ENCODE data around the gene MYL1. TPM values are rescaled to one million over a fixed set of nuclear protein-coding genes. Genes with fewer than 3 reads are reported as not detected.

The MYL1 gene
- total RNA-seq, 1 experiment from 2014 or later = not detected

DNA sequence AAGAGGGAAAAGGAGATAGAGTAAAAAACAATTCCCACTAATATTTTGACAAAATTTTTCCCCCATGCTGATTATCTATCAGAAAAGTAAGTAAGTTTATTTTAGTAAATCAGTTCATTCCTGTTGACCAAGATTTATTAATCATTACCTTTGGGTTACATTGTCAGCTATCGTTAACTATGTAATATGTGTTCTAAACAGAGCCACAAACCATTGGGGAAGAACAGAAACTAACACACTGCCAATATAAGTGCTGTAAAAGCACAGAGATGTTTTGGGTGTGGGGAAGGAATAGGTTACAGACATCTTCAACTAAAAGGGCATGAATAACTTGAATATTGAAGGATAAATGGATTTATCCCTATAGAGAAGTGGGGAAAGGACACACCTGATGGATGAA is 47.3 kb downstream of the MYL1 start:
- DNase-seq (ENCODE audit: low spot score) = no peak

DNA sequence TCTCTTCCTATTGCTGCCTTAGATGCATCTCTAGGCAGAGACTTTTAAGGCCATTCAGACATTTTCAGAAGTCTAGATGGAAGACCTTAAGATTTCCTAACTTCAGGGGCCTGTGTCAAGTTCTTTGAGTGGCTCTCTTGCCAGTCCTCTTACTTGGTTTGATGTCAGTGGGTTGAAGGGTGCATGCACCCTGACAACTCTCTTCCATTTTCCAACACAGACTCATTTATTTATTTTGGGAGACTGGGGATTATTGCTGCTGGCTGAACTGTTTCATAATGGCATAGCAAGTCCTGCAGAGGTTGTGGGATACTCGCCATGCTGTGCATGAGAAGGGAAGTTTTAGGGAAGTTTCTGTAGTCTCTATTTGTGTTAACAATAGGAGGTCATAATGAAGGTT is 50.7 kb downstream of the MYL1 start:
- no peak for DNase-seq (ENCODE audit: low spot score)

DNA sequence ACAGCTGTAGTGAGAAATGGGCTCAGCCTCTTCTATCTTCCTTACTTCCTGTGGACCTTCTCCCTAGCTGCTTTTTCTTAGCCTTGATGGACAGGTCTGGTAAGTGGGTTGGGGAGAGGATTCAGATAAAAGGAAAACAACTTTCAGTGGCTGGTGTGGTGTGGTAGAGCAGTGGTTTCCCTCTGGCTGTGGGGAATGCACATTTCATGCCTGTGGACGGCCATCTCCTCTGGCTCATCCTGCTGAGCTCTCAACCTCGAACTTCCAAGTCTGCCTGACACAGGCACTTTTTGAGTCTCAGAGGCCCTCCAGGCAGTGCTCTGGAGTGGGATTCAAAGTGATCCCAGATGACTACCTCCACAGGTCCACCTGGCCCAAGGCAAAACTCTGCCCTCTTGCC is 51.1 kb downstream of the MYL1 start:
- no peak for DNase-seq (ENCODE audit: low spot score)

DNA sequence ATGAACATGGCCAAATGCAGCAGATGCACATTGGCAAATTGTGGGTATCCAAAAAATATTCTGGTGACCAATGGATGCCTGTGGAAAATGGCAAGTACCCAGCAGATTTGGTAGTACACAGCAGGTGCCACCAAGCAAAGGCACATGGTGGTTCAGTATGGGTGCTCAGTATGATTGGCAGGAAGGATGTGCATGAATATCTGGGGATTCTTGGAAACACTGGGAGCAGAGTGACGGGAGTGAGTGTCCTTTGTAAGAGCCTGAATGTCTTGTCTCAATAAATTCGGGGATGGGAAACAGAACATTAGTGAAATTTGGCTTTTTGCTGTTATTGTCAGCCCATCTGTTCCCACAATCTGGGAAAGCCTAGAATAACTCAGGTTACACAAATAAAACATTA is 52.9 kb downstream of the MYL1 start:
- DNase-seq (ENCODE audit: low spot score) = no peak

DNA sequence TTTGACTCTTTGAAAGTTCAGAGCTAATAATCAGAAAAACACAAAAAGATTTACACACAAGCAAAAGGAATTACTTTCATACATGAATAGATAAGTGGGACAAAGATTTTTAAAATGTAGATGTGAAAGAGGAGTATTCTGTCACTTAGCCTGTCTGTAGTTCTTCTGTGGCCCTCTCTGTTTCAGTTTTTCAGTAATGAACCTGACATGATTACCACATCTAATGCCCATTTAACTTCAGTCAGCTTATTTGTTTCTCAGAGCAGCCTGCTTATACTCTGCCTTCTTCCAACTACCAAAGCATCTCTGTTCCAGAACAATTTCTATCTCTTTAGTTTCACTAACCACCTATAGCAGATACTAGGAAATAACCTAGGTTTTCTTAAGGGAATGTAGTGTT is 55.3 kb downstream of the MYL1 start:
- DNase-seq (ENCODE audit: low spot score) = no peak

DNA sequence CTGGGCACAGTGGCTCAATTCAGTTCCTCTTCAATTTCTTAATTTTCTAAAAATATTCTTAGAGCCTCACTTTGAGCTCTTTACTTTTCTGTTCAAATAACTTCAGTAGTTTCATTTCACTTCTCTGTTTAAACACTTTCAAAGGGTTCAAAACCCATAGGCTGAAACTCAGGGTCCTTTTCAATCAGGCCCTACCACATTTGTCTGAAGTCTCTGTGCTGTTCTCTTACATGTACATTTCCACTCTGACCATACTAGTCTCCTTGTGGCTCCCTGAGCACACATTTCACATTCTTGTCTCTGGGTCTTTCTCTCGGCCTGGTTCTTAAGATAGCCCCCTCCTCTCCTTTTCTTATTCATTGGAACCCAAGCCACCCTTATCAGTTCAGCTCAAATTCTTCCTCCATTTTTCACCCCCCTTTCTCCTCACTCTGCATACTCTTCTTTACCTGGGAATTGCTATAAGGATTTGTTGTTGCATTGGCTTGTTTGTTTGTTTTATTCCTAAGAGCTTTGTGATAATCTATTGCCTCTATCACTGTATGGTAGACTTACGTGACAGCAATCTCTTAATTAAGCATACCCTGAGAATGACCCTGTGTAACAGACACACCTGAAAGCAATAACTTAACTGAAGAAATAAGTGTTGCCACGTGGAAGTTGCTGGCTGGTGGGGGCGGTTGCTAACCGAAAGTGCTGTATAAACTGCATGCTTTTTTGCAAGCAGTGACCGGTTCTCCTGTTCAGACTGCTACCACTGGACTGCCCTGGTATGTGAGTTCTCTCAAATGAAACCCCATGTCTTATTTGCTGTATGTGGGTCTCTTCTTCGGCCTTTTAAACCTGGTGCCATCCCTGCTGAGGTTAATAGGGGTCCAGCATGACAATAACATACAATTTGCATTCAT is 62.0 kb downstream of the MYL1 start:
- no peak for DNase-seq (ENCODE audit: low spot score)

DNA sequence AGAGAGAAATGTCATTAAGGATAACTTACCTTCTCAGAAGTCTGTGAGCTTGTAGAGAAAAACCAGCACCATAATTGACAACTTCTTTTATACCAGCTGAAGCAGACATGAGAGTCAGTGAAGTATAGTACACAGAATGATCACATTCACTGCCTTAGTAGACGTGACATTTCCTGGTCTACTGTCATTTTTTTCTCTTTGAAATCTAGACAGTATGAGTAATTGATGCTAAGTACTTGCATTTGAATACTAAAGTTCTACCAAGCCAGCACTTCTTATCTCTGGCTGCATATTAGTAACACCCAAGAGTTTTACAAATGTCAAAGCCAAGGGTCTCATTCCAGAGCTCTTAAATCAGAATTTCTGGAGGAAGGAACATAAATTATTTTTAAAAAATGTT is 64.4 kb downstream of the MYL1 start:
- no peak for DNase-seq (ENCODE audit: low spot score)

Other genes starting within 250 kb of the MYL1 start
- gene KANSL1L, start 143.8 kb downstream of the MYL1 start, total RNA-seq (2014; rRNA removed; shearing (Covaris generic)) = 12.9 and 18.6 TPM in 2 replicates
- not detected in 2 replicates for gene ACADL, start 89.7 kb downstream of the MYL1 start, total RNA-seq (2014; rRNA removed; shearing (Covaris generic))
- gene LANCL1, start 161.6 kb upstream of the MYL1 start, total RNA-seq (2014; rRNA removed; shearing (Covaris generic)) = 60.2 and 71.0 TPM in 2 replicates
- gene CPS1, start 241.4 kb upstream of the MYL1 start, total RNA-seq (2014; rRNA removed; shearing (Covaris generic)) = 28.8 and 50.7 TPM in 2 replicates

Data from A172 (cell line).